ENCODE results near the gene PRPF8.
"Not testable (repeated sequence)": the region's sequence is repeated elsewhere in the genome, so short reads cannot be mapped to it uniquely, and the experiment has no call there.

PRPF8 gene

GRCh38 chr17:1727876-1728630 lies 43.4 kb upstream of the PRPF8 start:
- no peaks in the 10 kb centered on the region for H3K9me3 ChIP-seq (ENCODE audit: insufficient read depth, low read length)
- peaks cover 5% of the 10 kb centered on the region for H3K4me1 ChIP-seq (ENCODE audit: insufficient read depth, insufficient read length)
- no peak for TF ChIP-seq YY1 (IDR thresholded peaks at IDR 0.05; ENCODE audit: insufficient read depth, insufficient read length)
- no peak for TF ChIP-seq ZNF274 (IDR thresholded peaks at IDR 0.05; ENCODE audit: low read depth, low read length)
- no peak for TF ChIP-seq SUZ12 (IDR thresholded peaks at IDR 0.05; ENCODE audit: extremely low read depth, insufficient read depth, insufficient read length)
- no peak for DNase-seq (ENCODE audit: low read depth, low spot score)
- H3K9ac ChIP-seq (ENCODE audit: insufficient read length, low read depth), result no peak overlapping the region
- no peaks in the 10 kb centered on the region for H3K27me3 ChIP-seq (ENCODE audit: insufficient read depth, insufficient read length)
- no peak overlapping the region for H3K4me3 ChIP-seq (ENCODE audit: insufficient read length, low read depth)
- peaks cover 32% of the 10 kb centered on the region for H3K36me3 ChIP-seq (ENCODE audit: insufficient read depth, insufficient read length, low read length)

- DNase-seq (ENCODE audit: low read depth, low spot score), result no peak
- Histone ChIP-seq H3K36me3 (ENCODE audit: insufficient read depth, insufficient read length, low read length) (peaks cover 28% of the 10 kb centered on the region), H3K4me3 (ENCODE audit: insufficient read length, low read depth) (no peak overlapping the region), H3K9me3 (ENCODE audit: insufficient read depth, low read length) (no peaks in the 10 kb centered on the region), H3K4me1 (ENCODE audit: insufficient read depth, insufficient read length) (peaks cover 5% of the 10 kb centered on the region), H3K9ac (ENCODE audit: insufficient read length, low read depth) (no peak overlapping the region), H3K27me3 (ENCODE audit: insufficient read depth, insufficient read length) (no peaks in the 10 kb centered on the region)
- TF ChIP-seq ZNF274 (IDR thresholded peaks at IDR 0.05; ENCODE audit: low read depth, low read length) (no peak), YY1 (IDR thresholded peaks at IDR 0.05; ENCODE audit: insufficient read depth, insufficient read length) (no peak), SUZ12 (IDR thresholded peaks at IDR 0.05; ENCODE audit: extremely low read depth, insufficient read depth, insufficient read length) (no peak)
Measured at GRCh38 chr17:1727258-1727789, 42.7 kb upstream of the PRPF8 start.

- Histone ChIP-seq H3K4me3 (ENCODE audit: insufficient read length, low read depth) (no peak overlapping the region), H3K9ac (ENCODE audit: insufficient read length, low read depth) (no peak overlapping the region), H3K4me1 (ENCODE audit: insufficient read depth, insufficient read length) (peaks cover 5% of the 10 kb centered on the region), H3K9me3 (ENCODE audit: insufficient read depth, low read length) (no peaks in the 10 kb centered on the region), H3K36me3 (ENCODE audit: insufficient read depth, insufficient read length, low read length) (peaks cover 28% of the 10 kb centered on the region), H3K27me3 (ENCODE audit: insufficient read depth, insufficient read length) (no peaks in the 10 kb centered on the region)
- no peak for DNase-seq (ENCODE audit: low read depth, low spot score)
- no peak for TF ChIP-seq ZNF274 (IDR thresholded peaks at IDR 0.05; ENCODE audit: low read depth, low read length)
- TF ChIP-seq SUZ12 (IDR thresholded peaks at IDR 0.05; ENCODE audit: extremely low read depth, insufficient read depth, insufficient read length), result no peak
- no peak for TF ChIP-seq YY1 (IDR thresholded peaks at IDR 0.05; ENCODE audit: insufficient read depth, insufficient read length)
Measured at GRCh38 chr17:1726626-1727257, 42.1 kb upstream of the PRPF8 start.

- no peaks in the 10 kb centered on the region for H3K27me3 ChIP-seq (ENCODE audit: insufficient read depth, insufficient read length)
- no peak for DNase-seq (ENCODE audit: low read depth, low spot score)
- H3K36me3 ChIP-seq (ENCODE audit: insufficient read depth, insufficient read length, low read length), result peaks cover 28% of the 10 kb centered on the region
- no peak overlapping the region for H3K9ac ChIP-seq (ENCODE audit: insufficient read length, low read depth)
- H3K4me3 ChIP-seq (ENCODE audit: insufficient read length, low read depth), result no peak overlapping the region
- H3K4me1 ChIP-seq (ENCODE audit: insufficient read depth, insufficient read length), result peaks cover 5% of the 10 kb centered on the region
- no peaks in the 10 kb centered on the region for H3K9me3 ChIP-seq (ENCODE audit: insufficient read depth, low read length)
- no peak for TF ChIP-seq YY1 (IDR thresholded peaks at IDR 0.05; ENCODE audit: insufficient read depth, insufficient read length)
- no peak for TF ChIP-seq ZNF274 (IDR thresholded peaks at IDR 0.05; ENCODE audit: low read depth, low read length)
- no peak for TF ChIP-seq SUZ12 (IDR thresholded peaks at IDR 0.05; ENCODE audit: extremely low read depth, insufficient read depth, insufficient read length)
Measured at GRCh38 chr17:1725642-1726511, 41.2 kb upstream of the PRPF8 start.

- no peak for DNase-seq (ENCODE audit: low read depth, low spot score)
- H3K36me3 ChIP-seq (ENCODE audit: insufficient read depth, insufficient read length, low read length), result peaks cover 26% of the 10 kb centered on the region
- TF ChIP-seq ZNF274 (IDR thresholded peaks at IDR 0.05; ENCODE audit: low read depth, low read length) (no peak), YY1 (IDR thresholded peaks at IDR 0.05; ENCODE audit: insufficient read depth, insufficient read length) (no peak), SUZ12 (IDR thresholded peaks at IDR 0.05; ENCODE audit: extremely low read depth, insufficient read depth, insufficient read length) (no peak)
- no peaks in the 10 kb centered on the region for H3K9me3 ChIP-seq (ENCODE audit: insufficient read depth, low read length)
- no peaks in the 10 kb centered on the region for H3K27me3 ChIP-seq (ENCODE audit: insufficient read depth, insufficient read length)
- peak overlapping the region; percentile 39 for H3K4me3 ChIP-seq (ENCODE audit: insufficient read length, low read depth)
- H3K4me1 ChIP-seq (ENCODE audit: insufficient read depth, insufficient read length), result peaks cover 7% of the 10 kb centered on the region
- H3K9ac ChIP-seq (ENCODE audit: insufficient read length, low read depth), result peak overlapping the region; percentile 80
Measured at GRCh38 chr17:1724869-1725641, 40.4 kb upstream of the PRPF8 start.

GRCh38 chr17:1724351-1724868 lies 39.7 kb upstream of the PRPF8 start, which contains the start of gene WDR81:
TSS of gene WDR81 (plus strand) at chr17:1724704. CDS start at chr17:1724960, 256 bp downstream.
- Histone ChIP-seq H3K4me1 (ENCODE audit: insufficient read depth, insufficient read length) (peaks cover 8% of the 10 kb centered on the region), H3K27me3 (ENCODE audit: insufficient read depth, insufficient read length) (no peaks in the 10 kb centered on the region), H3K4me3 (ENCODE audit: insufficient read length, low read depth) (peak within 1 kb of the TSS; percentile 39), H3K9ac (ENCODE audit: insufficient read length, low read depth) (peak within 1 kb of the TSS; percentile 80), H3K9me3 (ENCODE audit: insufficient read depth, low read length) (no peaks in the 10 kb centered on the region), H3K36me3 (ENCODE audit: insufficient read depth, insufficient read length, low read length) (peaks cover 26% of the 10 kb centered on the region)
- TF ChIP-seq SUZ12 (IDR thresholded peaks at IDR 0.05; ENCODE audit: extremely low read depth, insufficient read depth, insufficient read length) (no peak), ZNF274 (IDR thresholded peaks at IDR 0.05; ENCODE audit: low read depth, low read length) (no peak), YY1 (IDR thresholded peaks at IDR 0.05; ENCODE audit: insufficient read depth, insufficient read length) (no peak)
- no peak for DNase-seq (ENCODE audit: low read depth, low spot score)

GRCh38 chr17:1722022-1722421 lies 37.4 kb upstream of the PRPF8 start:
- H3K27me3 ChIP-seq (ENCODE audit: insufficient read depth, insufficient read length); H3K9me3 ChIP-seq (ENCODE audit: insufficient read depth, low read length); DNase-seq (ENCODE audit: low read depth, low spot score); H3K36me3 ChIP-seq (ENCODE audit: insufficient read depth, insufficient read length, low read length); H3K9ac ChIP-seq (ENCODE audit: insufficient read length, low read depth); H3K4me3 ChIP-seq (ENCODE audit: insufficient read length, low read depth): not testable (repeated sequence)
- peaks cover 11% of the 10 kb centered on the region for H3K4me1 ChIP-seq (ENCODE audit: insufficient read depth, insufficient read length)

Measured in NT2/D1 (cell line).